Mononuclear cell (primary cell): ENCODE measurements around the gene NTN1. TPM values are rescaled to one million over a fixed set of nuclear protein-coding genes. Genes with fewer than 3 reads are reported as not detected.

ENCODE experiments used
- H3K27me3 ChIP-seq: 2 replicates; pipeline ENCODE4 v1.6.0; 2011; ENCODE audit warnings: low read length, control low read depth; ENCODE audit not compliant: insufficient read depth
- H3K4me1 ChIP-seq: 2 replicates; pipeline ENCODE4 v1.5.1; 2011; ENCODE audit warnings: mild to moderate bottlenecking, low read length, control low read depth; ENCODE audit not compliant: insufficient read depth
- H3K4me3 ChIP-seq: 2 replicates; pipeline ENCODE4 v1.5.1; 2011; ENCODE audit warnings: mild to moderate bottlenecking, low read length, moderate library complexity
- H3K9me3 ChIP-seq: 2 replicates; pipeline ENCODE4 v1.5.1; 2011; ENCODE audit warnings: low read depth, mild to moderate bottlenecking, control low read depth, low read length
- total RNA-seq: library from RNA; depleted of rRNA; stranded (reverse); fragments of >200 nt; gene quantifications from one replicate; pipeline ENCODE4 v1.2.3, GENCODE V29; 2012

NTN1 gene
- total RNA-seq, 1 donor = 0.21 TPM

DNA sequence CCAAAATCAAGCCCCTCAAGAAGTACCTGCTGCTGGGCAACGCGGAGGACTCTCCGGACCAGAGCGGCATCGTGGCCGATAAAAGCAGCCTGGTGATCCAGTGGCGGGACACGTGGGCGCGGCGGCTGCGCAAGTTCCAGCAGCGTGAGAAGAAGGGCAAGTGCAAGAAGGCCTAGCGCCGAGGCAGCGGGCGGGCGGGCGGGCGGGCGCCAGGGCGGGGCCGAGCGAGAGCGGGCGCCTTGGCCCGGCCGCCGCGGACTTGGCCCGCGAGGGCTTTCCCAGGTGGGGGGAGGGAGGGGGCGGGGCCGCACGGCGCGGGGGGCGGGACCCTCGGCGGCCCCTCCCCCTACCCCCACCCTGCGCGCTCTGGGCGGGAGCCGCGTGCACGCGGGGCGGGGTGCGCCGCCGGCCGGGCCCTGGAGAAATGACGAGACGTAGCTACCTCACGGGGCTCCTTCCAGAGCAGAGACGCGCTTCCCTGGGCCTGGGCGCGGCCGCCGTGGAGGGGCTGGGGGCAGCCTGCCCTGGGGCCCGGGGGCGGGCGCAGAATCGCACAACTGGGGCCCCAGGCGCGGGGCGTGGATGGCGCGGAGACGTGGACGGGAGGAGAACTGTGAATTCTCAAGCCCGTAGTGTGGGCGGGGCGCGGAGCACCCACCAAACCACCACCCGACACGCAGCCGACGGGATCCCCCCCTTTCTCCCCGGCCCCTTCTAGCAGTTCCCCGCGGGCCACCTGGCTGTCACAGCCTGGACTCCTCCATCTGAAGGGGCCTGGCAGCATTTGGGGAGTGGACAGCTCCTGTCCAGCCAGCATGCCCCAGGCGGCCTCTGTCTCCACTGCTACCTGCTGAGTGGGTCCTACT lies 218.7 kb downstream of the NTN1 start:
- Histone ChIP-seq H3K9me3 (no peaks in the 10 kb centered on the region), H3K27me3 (no peaks in the 10 kb centered on the region), H3K4me1 (peaks cover 16% of the 10 kb centered on the region), H3K4me3 (peak overlapping the region; percentile 30)

- H3K4me1 ChIP-seq = peaks cover 16% of the 10 kb centered on the region
- H3K4me3 ChIP-seq = no peak overlapping the region
Measured at GRCh38 chr17:9240659-9241370, 219.5 kb downstream of the NTN1 start.

DNA sequence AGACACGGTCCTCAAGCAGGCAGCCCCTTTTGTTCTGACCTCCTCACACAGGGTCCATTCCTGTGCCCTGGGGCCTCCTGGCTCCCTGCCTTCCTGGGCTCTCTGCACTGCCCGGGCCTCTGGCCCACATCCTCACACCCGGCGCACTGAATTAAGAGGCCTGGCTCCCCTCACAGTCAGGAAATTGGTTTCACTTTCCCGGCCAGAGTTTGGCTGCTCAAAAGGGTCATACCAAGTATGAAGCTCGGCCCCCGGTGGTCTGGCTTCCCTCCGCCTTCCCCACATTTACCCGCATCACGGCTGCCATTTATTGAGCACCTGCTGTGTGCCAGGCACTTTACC lies 220.0 kb downstream of the NTN1 start:
- Histone ChIP-seq H3K27me3 (no peaks in the 10 kb centered on the region), H3K9me3 (no peaks in the 10 kb centered on the region), H3K4me3 (no peak overlapping the region), H3K4me1 (peaks cover 16% of the 10 kb centered on the region)

More at GRCh38 chr17:9240659-9241370, 219.5 kb downstream of the NTN1 start:
- H3K27me3 ChIP-seq = no peaks in the 10 kb centered on the region
- H3K9me3 ChIP-seq = no peaks in the 10 kb centered on the region

DNA sequence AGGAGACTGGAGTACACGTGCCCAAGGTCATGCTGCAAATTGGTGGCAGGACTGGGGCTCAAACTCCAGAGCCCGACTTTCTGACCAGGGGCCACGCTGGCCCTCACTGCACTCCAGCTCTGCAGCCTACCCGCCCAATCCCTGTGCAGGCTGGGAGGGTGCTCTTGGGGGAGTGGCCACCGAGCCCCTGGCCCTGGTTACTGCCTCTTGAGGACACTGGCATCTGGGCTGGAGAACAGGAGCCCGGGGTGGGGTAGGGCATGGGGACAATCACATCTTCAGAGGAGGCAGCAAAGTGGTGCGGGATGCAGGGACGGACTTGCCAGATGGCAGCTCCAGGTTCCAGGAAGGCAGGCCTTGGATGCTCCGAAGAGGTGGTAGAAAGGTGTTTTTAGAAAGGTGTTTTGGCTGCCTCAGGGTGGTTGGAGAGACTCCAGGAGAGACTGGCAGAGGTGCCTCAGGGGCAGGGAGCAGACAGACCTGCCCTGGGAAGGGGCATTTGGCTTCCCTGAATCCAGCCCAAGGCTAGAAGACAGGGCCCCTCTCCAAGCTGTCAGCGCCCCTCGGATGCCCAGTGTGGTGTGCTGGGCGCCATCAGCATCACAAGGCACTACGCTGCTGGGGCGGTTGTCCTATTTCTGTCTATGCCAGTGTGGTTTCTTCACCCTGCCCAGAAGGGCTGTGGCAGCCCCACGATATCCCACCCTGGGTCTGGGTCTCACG lies 220.6 kb downstream of the NTN1 start:
- no peaks in the 10 kb centered on the region for H3K27me3 ChIP-seq
- no peak overlapping the region for H3K4me3 ChIP-seq
- H3K4me1 ChIP-seq = peaks cover 16% of the 10 kb centered on the region
- no peaks in the 10 kb centered on the region for H3K9me3 ChIP-seq

DNA sequence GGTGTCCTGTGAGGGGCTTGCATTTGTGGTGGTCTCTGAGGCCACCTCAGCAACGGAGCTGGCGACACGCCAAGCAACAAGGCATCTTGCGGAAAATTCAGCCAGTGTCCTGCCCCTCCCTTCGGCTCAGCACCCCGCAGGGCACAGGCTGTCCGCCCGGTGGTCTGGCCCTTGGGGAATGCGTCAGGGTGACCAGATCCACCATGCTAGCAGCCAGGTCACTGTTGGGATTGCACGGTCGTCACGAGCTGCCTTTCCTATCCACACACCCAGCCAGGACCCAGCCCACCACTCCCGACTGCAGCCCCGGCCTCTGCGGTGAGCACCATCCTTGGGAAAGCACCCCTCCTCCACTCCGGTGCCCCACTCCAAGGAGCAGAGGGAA lies 221.2 kb downstream of the NTN1 start:
- Histone ChIP-seq H3K4me3 (no peak overlapping the region), H3K9me3 (no peaks in the 10 kb centered on the region), H3K27me3 (no peaks in the 10 kb centered on the region), H3K4me1 (peaks cover 16% of the 10 kb centered on the region)

DNA sequence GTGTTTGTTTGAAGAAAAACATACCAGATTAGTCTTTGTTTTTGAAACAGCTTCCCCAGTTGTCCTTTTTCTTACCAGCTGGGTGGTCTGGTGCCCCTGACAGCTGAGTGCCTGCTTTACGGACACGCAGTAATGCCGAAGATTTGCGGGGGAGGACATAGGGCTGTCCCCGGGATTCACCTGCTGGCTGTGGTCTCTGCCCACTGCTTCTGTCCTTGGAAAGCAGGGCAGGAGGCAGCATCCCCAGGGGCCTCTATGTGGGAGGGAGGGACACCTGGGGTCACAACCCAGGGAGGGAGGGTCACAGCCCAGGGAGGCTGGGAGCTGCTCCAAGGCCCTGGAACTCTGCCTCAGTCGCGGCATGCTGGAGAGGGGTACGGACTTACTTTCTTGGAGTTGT lies 221.7 kb downstream of the NTN1 start:
- no peak overlapping the region for H3K4me3 ChIP-seq
- peaks cover 16% of the 10 kb centered on the region for H3K4me1 ChIP-seq
- no peaks in the 10 kb centered on the region for H3K9me3 ChIP-seq
- no peaks in the 10 kb centered on the region for H3K27me3 ChIP-seq

GRCh38 chr17:9244066-9245052 lies 223.0 kb downstream of the NTN1 start:
- no peak overlapping the region for H3K4me3 ChIP-seq
- no peaks in the 10 kb centered on the region for H3K9me3 ChIP-seq
- H3K27me3 ChIP-seq = no peaks in the 10 kb centered on the region
- H3K4me1 ChIP-seq = peaks cover 9% of the 10 kb centered on the region

GRCh38 chr17:9247401-9247938 lies 226.2 kb downstream of the NTN1 start:
- H3K4me3 ChIP-seq = no peak overlapping the region
- H3K4me1 ChIP-seq = no peaks in the 10 kb centered on the region
- no peaks in the 10 kb centered on the region for H3K9me3 ChIP-seq
- H3K27me3 ChIP-seq = no peaks in the 10 kb centered on the region

- H3K4me3 ChIP-seq = no peak overlapping the region
- H3K9me3 ChIP-seq = no peaks in the 10 kb centered on the region
- H3K4me1 ChIP-seq = no peaks in the 10 kb centered on the region
- H3K27me3 ChIP-seq = no peaks in the 10 kb centered on the region
Measured at GRCh38 chr17:9249245-9249953, 228.1 kb downstream of the NTN1 start.

GRCh38 chr17:9251273-9251672 lies 230.0 kb downstream of the NTN1 start:
- no peaks in the 10 kb centered on the region for H3K9me3 ChIP-seq
- no peaks in the 10 kb centered on the region for H3K27me3 ChIP-seq
- peaks cover 3% of the 10 kb centered on the region for H3K4me1 ChIP-seq
- H3K4me3 ChIP-seq = no peak overlapping the region

DNA sequence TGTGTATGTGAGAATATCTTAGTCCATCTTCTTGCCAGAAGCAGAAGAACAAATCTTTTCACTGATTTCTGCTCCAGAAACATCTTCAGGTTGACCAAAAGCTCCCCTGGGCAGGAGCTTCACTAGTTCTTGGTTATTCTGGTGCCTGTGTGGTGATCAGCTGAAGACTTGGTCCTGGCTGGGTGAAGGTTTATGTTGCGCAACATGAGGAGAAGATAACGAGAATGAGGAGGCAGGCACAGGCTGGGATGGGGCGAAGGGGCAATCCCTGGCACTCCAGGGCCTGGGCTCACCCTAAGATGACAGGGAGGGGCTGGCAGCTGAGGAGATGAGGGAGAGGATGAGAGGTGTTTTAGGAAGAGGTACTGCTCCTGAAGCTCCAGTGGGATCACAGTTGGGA lies 232.0 kb downstream of the NTN1 start:
- Histone ChIP-seq H3K4me1 (peaks cover 10% of the 10 kb centered on the region), H3K27me3 (no peaks in the 10 kb centered on the region), H3K4me3 (no peak overlapping the region), H3K9me3 (no peaks in the 10 kb centered on the region)

- H3K27me3 ChIP-seq = no peaks in the 10 kb centered on the region
- peaks cover 10% of the 10 kb centered on the region for H3K4me1 ChIP-seq
- no peak overlapping the region for H3K4me3 ChIP-seq
- H3K9me3 ChIP-seq = no peaks in the 10 kb centered on the region
Measured at GRCh38 chr17:9254841-9255240, 233.5 kb downstream of the NTN1 start.

DNA sequence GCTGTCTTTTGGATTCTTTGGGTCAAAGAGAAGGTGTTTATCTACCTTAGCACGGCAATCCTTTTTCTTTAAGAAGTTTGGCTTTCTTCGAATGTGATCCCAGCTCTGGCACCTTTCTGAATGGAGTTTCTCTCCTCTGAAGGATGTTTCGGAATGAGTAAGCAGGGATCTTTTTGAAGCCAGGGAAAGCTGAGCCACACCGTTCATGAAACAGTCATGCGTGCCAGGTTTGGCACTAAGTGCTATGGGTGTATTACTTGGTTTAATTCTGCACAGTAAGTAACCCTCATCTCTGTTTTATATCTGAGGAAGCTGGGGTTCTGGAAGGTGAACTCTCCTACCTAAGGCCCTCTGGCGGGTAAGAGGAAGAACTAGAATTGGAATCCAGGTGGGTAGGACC lies 234.5 kb downstream of the NTN1 start:
- Histone ChIP-seq H3K9me3 (no peaks in the 10 kb centered on the region), H3K4me1 (peaks cover 10% of the 10 kb centered on the region), H3K27me3 (no peaks in the 10 kb centered on the region), H3K4me3 (no peak overlapping the region)

GRCh38 chr17:9256361-9256750 lies 235.0 kb downstream of the NTN1 start:
- Histone ChIP-seq H3K4me1 (peaks cover 10% of the 10 kb centered on the region), H3K9me3 (no peaks in the 10 kb centered on the region), H3K4me3 (no peak overlapping the region), H3K27me3 (no peaks in the 10 kb centered on the region)
